ENCODE results near the gene CACNA2D1. TPM values are rescaled to one million over a fixed set of nuclear protein-coding genes. Genes with fewer than 3 reads are reported as not detected.
"Not testable (repeated sequence)": the region's sequence is repeated elsewhere in the genome, so short reads cannot be mapped to it uniquely, and the experiment has no call there.

CACNA2D1 gene
- total RNA-seq, 1 donor from 2014 or later, result 16.9 TPM

DNA sequence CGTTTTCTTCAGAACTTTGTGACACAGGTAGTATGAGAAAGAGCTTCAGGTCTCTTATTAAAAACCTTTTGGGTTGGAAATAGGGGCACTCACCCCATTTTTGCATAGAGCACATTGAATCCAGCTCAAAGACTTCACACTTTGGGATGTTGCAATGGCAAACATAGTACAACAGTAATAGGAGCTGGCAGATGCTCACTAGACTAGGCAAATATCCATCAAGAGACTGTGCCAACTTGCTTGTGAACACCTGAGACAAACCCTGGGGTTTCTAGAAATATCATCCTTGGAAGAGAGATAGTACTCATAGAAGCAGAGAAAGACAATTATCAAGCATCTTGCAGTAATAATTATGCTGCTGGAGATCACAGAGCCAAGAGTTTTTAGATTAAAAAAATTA lies 280.0 kb downstream of the CACNA2D1 start:
- no peak for DNase-seq (ENCODE audit: low spot score)
- intact Hi-C loops (cut with DNase I), result no loop called here
- ATAC-seq, result no peak

- intact Hi-C loops (cut with DNase I), result no loop called here
- no peak for ATAC-seq
- DNase-seq (ENCODE audit: low spot score), result no peak
Measured at GRCh38 chr7:82162289-82162688, 281.3 kb downstream of the CACNA2D1 start.

DNA sequence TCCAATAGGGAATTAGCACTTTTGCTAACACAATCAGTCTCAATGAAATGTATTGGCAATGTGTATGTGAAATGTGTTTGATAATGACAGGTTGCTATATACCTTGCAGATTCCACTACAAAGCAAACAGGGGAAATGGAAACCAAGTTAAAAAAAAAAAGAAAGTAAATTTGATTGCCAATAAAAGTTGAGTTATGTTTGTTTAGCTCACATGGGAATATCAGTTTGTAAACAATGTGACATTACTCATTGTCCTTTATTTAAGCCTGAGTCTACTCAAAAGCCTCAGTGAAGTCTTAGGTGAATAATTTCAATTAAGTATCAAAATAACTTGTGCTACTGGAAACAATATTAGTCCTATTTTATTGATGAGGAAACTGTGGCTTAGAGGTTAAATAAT lies 285.2 kb downstream of the CACNA2D1 start:
- ATAC-seq, result no peak
- intact Hi-C loops (cut with DNase I), result no loop called here
- DNase-seq (ENCODE audit: low spot score), result no peak

GRCh38 chr7:82156893-82157292 lies 286.7 kb downstream of the CACNA2D1 start:
- intact Hi-C loops (cut with DNase I), result no loop called here
- ATAC-seq (no peak), DNase-seq (ENCODE audit: low spot score) (no peak)

- intact Hi-C loops (cut with DNase I), result no loop called here
- DNase-seq (ENCODE audit: low spot score) (no peak), ATAC-seq (no peak)
Measured at GRCh38 chr7:82156168-82156567, 287.4 kb downstream of the CACNA2D1 start.

- intact Hi-C loops (cut with DNase I), result no loop called here
- DNase-seq (ENCODE audit: low spot score), result no peak
- no peak for ATAC-seq
Measured at GRCh38 chr7:82154728-82155127, 288.8 kb downstream of the CACNA2D1 start.

DNA sequence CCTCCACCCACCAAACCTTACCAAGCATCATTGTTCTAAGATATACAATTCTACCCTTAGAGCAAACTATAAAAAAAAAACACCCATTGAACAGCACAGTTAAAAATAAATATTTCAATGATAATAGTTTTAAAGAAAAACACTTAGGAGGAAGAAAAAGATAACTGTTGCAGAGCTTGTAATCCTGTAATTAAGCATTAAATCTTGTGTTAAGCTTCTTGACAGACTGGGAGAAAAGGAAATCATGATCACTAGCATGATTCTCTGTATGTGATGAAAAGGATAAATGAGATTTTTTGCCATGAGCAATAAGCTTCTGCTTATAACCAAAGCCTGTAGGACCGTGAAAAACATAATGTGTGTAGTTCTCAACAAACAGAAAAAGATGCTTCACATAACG lies 289.8 kb downstream of the CACNA2D1 start:
- intact Hi-C loops (cut with DNase I), result no loop called here
- no peak for DNase-seq (ENCODE audit: low spot score)
- ATAC-seq, result no peak

GRCh38 chr7:82152858-82153257 lies 290.7 kb downstream of the CACNA2D1 start:
- intact Hi-C loops (cut with DNase I), result no loop called here
- no peak for DNase-seq (ENCODE audit: low spot score)
- no peak for ATAC-seq

GRCh38 chr7:82146491-82146890 lies 297.1 kb downstream of the CACNA2D1 start:
- ATAC-seq (no peak), DNase-seq (ENCODE audit: low spot score) (no peak)
- intact Hi-C loops (cut with DNase I), result no loop called here

GRCh38 chr7:82142263-82142864 lies 301.2 kb downstream of the CACNA2D1 start:
- DNase-seq (ENCODE audit: low spot score) (no peak), ATAC-seq (no peak)
- intact Hi-C loops (cut with DNase I), result no loop called here

GRCh38 chr7:82141427-82141826 lies 302.1 kb downstream of the CACNA2D1 start:
- intact Hi-C loops (cut with DNase I), result no loop called here
- DNase-seq (ENCODE audit: low spot score), result no peak
- no peak for ATAC-seq

GRCh38 chr7:82140608-82141007 lies 303.0 kb downstream of the CACNA2D1 start:
- ATAC-seq; intact Hi-C loops (cut with DNase I); DNase-seq (ENCODE audit: low spot score): not testable (repeated sequence)

- no peak for ATAC-seq
- DNase-seq (ENCODE audit: low spot score), result no peak
- intact Hi-C loops (cut with DNase I), result no loop called here
Measured at GRCh38 chr7:82131215-82131614, 312.4 kb downstream of the CACNA2D1 start.

- intact Hi-C loops (cut with DNase I), result no loop called here
- no peak for ATAC-seq
Measured at GRCh38 chr7:82129091-82129490, 314.5 kb downstream of the CACNA2D1 start.

DNA sequence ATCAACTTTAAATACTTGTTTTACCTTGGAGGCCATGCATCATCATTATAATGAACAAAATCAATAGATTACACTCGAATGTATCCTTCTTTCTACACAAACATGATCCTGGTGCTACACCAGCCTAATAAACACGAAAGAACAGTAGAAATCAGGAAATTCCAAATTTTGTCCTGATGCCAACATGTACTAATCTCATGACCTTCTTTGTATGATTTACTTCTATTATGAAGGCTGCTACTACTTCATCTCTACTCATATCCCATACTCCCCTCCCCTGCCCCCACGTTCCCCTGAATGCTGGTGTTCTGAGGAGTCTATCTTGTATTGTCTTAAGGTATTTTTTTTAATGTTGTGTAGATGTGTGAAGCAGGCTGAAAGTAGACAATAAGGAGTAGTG lies 315.0 kb downstream of the CACNA2D1 start:
- ATAC-seq (no peak), DNase-seq (ENCODE audit: low spot score) (no peak)
- intact Hi-C loops (cut with DNase I), result no loop called here

More at GRCh38 chr7:82129091-82129490, 314.5 kb downstream of the CACNA2D1 start:
- no peak for DNase-seq (ENCODE audit: low spot score)

DNA sequence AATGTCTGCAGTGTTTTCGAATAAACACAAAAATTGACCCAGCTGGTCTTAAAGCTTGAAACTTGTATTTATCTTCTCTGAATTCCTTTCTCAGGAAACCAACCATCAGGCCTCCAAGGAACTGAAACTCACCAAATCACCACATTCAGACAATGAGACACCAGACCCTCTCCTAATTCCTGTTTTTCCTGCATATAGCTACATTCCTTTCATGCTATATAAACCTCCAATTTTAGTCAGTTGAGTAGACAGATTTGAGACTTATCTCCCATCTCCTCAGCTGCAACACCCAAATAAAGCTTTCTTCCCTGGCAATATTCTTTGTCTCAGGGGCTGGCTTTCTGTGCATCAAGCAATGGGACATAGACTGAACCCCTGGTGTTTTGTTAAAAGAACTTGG lies 317.0 kb downstream of the CACNA2D1 start:
- intact Hi-C loops (cut with DNase I), result no loop called here
- ATAC-seq (no peak), DNase-seq (ENCODE audit: low spot score) (no peak)

GRCh38 chr7:82124445-82124844 lies 319.1 kb downstream of the CACNA2D1 start:
- intact Hi-C loops (cut with DNase I), result no loop called here
- no peak for ATAC-seq
- no peak for DNase-seq (ENCODE audit: low spot score)

DNA sequence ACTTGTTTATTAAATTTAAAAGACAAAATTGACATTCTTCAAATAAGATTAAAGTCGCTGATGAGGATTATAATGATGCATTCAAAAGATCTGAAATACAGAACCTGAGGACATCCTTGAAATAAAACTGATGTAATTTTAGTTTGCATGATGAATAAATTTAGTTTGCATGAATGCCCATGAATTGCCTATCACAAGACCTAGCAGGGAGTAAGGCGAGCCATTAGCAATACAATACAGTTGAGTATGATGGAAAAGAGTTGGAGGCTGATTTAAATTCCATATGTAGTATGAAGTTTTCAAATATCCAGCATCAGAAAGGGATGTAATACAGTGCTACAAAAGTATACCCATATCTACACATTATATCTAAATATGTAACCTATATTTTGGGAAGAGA lies 321.3 kb downstream of the CACNA2D1 start:
- ATAC-seq (no peak), DNase-seq (ENCODE audit: low spot score) (no peak)
- intact Hi-C loops (cut with DNase I), result no loop called here

- intact Hi-C loops (cut with DNase I), result no loop called here
Measured at GRCh38 chr7:82114237-82114636, 329.3 kb downstream of the CACNA2D1 start.

DNA sequence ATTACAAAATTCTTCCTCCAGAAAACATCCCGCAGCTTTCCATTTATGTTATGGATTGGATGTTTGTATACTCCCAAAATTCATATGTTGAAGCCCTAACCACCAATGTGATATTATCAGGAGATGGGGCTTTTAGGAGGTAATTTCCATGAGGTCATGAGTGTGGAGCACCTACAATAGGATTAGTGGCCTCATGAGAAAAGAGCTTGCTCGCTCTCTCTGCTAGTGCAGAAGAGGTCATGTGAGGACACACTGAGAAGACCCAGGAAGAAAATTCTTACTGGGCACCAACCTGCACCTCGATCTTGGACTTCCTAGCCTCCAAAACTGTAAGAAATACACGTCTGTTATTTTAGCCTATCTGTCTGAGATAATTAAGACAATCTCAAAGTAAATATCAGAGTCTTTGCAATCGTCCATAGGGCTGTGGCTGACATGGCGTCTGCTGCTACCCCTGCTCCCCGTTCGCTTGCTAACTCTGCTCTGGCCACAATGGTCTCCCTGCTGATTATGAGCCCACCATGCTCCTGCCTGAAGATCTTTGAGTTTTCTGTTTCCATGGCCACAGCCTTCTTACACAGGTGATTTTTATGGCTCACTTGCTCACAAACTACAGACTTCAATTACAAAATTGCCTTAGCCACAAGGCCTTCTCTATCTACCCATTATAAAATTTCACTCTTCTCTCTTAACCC lies 333.3 kb downstream of the CACNA2D1 start:
- no peak for ATAC-seq
- intact Hi-C loops (cut with DNase I), result no loop called here
- no peak for DNase-seq (ENCODE audit: low spot score)

More at GRCh38 chr7:82114237-82114636, 329.3 kb downstream of the CACNA2D1 start:
- DNase-seq (ENCODE audit: low spot score) (no peak), ATAC-seq (no peak)

GRCh38 chr7:82109288-82109687 lies 334.3 kb downstream of the CACNA2D1 start:
- ATAC-seq, result no peak
- DNase-seq (ENCODE audit: low spot score), result no peak
- intact Hi-C loops (cut with DNase I), result no loop called here
